OCI-LY7 (cell line): ENCODE results near the gene SLIT3.

Experiments used
- CTCF ChIP-seq: fragments of 200-600 bp; sonication (generic); conservative IDR thresholded peaks from 2 replicates; pipeline ENCODE4 v1.5.1; 2014; ENCODE audit warnings: mild to moderate bottlenecking, antibody characterized with exemption, low read length, moderate library complexity, mixed read lengths
- EZH2phosphoT487 ChIP-seq: fragments of 200-600 bp; sonication (generic); IDR thresholded peaks from 2 replicates; pipeline ENCODE4 v1.6.1; 2018; ENCODE audit warnings: low read depth, borderline replicate concordance, mild to moderate bottlenecking, mixed run types, antibody characterized with exemption, low read length, moderate library complexity, mixed read lengths

GRCh38 chr5:168788107-168788506 lies 512.8 kb downstream of the SLIT3 start:
- no peak for TF ChIP-seq CTCF
- no peak for TF ChIP-seq EZH2phosphoT487
